ENCODE data around the gene ARL15.

The ARL15 gene

DNA sequence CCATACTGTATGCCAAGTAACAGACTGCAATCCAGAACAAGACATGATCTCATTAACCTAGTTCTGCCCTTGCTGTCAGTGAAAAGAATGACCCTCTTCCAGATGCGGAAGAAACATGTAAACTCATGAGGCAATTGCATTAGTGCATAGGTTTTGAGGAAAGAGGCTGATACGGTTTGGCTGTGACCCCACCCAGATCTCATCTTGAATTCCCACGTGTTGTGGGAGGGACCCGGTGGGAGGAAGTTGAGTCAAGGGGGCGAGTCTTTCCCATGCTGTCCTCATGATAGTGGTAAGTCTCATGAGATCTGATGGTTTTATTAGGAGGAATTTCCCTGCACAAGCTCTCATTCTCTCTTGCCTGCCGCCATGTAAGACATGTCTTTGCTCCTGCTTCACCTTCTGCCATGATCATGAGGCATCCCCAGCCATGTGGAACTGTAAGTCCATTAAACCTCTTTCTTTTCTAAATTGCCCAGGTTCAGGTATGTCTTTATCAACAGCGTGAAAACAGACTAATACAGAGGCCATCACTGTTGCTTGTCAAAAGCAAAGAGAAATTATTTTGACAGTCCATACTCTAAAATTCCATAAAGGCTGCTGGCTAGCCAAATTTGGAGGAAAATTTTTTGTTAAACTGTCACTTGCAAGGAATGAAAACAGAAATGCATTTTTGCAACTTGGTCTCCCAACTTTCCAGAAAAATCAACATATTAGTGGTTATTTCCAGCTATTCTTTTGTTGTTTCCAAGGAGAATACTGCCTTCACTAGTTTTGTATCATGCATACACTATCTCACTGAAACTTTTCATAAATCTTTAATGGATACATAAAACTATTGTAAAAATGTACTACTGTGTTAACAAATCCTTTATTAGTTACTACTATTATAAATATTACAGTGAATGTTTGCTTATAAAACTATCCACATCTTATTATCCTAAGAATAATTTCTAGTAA is 3.2 kb upstream of the ARL15 start:
- DNase-seq, result no peak

GRCh38 chr5:54312499-54312898 is 2.1 kb upstream of the ARL15 start:
- no peak for DNase-seq

DNA sequence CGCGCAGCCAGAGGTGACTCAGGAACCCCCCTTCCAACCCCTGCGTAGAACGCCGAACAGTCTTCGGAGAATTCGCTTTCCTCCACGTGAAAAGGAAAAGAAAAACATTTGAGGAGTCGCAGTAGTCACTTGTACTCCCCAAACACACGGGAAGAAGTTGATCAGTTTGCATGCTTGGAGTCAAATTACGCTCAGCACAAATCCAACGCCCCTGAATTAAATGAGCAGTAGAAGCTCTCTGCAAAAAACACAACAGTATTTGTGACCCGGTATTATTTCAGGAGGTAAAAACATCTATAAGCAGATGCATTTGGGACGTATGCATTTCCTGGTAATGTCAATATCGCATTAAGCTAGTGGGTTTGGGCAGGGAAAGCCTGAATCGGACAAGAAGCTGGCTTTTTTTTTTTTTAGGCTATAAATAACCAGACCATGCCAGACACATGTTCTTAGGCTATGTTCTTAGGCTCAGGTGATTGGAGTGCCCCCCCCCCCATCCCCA is 854 bp upstream of the ARL15 start:
- no peak for DNase-seq

GRCh38 chr5:54309691-54310432 is 511 bp downstream of the ARL15 start:
- peak; percentile 54 for DNase-seq

DNA sequence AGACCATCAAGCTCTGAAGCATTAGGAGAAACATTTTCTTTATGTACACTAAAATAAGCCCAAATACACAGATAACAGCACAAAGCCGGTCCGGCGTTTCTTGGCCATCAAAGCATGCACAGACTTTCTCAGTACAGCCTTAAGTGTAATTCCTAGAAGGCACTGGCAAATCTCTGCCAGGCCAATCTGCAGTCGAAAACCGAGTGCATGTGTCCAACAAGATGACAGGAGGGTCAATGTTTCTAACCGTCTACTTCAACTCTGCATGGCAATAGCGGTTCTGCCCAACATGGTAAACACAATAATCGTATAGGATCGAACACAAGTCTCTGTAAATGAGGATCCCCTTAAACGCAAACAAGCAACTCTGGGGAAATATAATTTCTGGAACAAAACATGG is 1.1 kb downstream of the ARL15 start:
- no peak for DNase-seq

- no peak for DNase-seq
Observed at GRCh38 chr5:54307583-54307982, 2.8 kb downstream of the ARL15 start.

DNA sequence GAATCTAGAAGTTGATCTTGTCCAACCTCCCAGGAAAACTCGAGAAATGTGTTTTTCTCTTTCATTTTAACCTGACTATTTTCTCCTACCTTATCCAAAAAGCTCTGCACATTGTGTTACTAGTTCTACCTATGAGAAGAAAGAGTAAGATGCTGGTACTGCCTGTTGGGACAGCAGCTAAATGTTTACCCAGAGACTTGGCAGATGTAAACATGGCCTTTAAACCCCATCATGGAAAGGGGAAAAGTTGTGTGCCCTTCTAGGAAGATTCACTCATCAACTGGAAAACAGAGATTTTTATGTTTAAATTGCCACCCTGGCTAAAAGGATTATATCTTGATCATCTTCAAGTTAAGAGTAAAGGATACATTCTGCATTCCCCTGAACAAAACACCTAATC is 3.5 kb downstream of the ARL15 start:
- no peak for DNase-seq

GRCh38 chr5:54305737-54306136 is 4.6 kb downstream of the ARL15 start:
- DNase-seq, result no peak

DNA sequence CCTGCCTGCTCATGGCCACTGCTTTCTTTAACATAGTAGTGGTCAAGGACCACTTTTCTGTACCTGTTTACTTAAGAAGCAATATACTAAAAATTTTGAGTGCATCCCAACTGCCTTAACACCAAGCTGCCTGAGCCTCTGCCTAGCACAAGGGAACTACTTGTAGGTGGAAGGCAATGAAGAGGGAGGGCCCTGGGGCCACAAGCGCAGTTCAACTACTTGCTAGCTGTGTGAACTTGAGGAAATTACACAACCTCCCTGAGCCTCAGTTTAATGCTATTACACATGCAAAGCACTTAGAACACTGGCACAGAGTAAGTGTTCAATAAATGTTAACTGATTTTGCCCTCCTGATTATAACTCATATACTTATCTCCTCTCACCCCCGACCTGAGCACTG is 6.3 kb downstream of the ARL15 start:
- DNase-seq, result no peak

DNA sequence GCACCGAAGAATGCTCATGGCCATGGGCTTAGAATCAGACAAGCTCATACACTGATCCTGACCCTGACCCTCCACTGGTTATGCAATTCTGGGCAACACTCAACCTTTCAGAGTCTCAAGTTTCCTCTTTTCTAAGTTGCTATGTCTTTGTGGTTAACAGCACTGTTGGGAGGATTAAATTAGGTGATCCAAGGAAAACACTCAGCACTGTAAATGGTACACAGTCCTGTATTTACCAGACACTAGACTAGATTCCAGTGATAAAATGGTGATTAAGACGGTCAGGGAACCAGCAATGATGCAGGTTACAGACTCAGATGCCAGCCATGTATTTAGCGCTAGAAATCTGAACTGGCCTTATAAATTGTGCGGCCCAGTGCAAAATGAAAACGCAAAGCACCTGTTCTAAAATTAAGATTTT is 8.1 kb downstream of the ARL15 start:
- DNase-seq, result no peak

DNA sequence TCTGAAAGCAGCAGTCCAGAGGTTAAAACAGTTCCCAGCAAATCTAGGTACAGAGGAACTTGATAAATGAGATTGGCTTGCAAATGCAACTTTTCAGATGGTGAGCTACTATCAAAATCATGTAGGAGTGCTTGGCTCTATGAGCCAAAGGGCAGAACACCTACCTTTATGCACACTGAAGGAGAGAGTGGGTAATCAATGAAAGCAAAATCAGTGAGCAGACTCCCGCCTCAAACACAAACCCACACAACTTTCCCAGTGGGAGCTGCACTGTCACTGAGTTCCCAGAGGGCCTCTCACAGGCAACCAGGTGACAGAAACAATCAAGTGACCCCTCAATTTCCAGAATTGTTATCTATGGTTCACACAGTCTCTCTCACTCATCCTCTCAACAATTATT is 8.5 kb downstream of the ARL15 start:
- no peak for DNase-seq

GRCh38 chr5:54301220-54301619 is 9.2 kb downstream of the ARL15 start:
- no peak for DNase-seq

DNA sequence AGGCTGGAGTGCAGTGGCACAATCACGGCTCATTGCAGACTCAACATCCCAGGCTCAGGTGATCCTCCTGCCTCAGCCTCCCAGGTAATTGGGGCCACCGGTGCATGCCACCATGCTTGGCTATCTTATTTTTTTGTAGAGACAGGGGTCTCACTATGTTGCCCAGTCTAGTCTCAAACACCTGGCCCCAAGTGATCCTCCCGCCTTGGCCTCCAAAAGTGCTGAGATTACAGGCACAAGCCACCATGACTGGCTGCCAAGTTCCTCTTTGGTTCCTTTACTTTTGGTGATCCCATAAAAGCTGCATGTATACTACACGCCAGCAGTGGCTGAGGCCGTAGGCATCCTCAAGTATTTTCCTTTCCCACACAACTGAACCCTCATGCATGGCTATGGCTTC is 11.4 kb downstream of the ARL15 start:
- DNase-seq, result no peak

- DNase-seq, result no peak
Observed at GRCh38 chr5:54296386-54296785, 14.0 kb downstream of the ARL15 start.

DNA sequence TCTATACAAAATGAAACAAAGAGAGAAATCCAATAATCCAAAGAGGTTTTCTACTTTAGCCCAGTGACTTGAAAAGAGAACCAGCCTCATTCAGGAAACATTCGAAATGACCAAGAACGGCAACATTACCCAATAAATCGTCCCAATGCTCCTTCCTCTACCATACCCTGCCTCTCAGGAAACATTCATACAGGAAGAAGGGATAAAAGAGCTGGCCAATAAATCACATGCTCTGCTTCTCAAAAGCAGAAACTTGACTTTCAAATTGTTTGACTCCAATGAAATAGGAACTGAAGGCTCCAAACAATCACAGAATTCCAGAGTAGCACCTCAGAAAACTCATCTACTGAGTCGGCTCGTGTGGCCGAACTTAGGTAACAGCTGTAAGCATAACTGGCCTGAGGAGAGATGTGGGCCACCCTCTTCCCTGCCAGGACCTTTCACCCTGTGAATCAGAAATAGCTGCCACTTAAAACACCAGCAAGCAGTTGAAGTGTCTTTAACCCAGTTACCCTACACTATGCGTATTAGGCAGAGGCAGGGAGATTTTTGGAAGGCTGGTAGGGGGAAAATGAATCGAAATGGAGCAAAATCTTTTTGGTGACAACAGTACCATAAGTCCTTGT is 14.6 kb downstream of the ARL15 start:
- DNase-seq, result no peak

- DNase-seq, result no peak
Observed at GRCh38 chr5:54294097-54294667, 16.2 kb downstream of the ARL15 start.

DNA sequence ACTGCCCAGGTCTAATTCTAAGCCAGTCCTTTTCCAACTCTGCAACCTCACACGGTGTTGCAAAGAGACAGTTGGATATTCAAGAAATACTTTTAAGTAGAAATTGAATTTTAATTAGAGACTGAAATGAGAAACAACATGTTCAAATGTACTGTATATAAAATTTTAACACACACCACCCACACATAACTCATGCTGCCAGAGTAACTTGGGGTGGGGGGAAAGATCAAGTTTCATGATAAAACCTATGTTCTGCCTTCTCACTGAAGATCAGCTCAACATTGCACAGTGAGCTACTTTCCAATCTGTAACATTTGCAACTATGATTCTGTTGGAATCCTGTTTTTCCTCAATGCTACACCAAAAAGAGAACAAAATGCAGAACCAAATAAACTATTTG is 17.5 kb downstream of the ARL15 start:
- no peak for DNase-seq

DNA sequence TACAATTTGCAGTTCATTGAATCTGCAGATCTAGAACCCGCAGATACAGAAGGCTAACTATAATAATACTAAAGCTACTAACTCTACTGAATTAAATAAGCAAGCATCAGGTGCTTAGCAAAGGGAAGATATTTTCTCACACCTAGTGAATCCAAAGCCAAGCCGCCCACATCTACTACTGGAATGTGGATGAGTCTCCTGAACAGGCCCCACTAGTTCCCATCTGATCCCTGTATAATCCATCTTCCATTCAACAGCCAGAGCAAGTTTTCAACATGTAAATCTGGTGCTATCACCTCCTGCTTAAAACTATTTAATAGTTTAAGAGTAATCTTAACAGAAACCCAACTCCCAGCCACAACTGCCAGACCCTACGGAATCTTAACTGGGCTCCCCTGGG is 18.9 kb downstream of the ARL15 start:
- DNase-seq, result no peak

GRCh38 chr5:54289769-54290168 is 20.6 kb downstream of the ARL15 start:
- no peak for DNase-seq

- no peak for DNase-seq
Observed at GRCh38 chr5:54288568-54289217, 21.7 kb downstream of the ARL15 start.

DNA sequence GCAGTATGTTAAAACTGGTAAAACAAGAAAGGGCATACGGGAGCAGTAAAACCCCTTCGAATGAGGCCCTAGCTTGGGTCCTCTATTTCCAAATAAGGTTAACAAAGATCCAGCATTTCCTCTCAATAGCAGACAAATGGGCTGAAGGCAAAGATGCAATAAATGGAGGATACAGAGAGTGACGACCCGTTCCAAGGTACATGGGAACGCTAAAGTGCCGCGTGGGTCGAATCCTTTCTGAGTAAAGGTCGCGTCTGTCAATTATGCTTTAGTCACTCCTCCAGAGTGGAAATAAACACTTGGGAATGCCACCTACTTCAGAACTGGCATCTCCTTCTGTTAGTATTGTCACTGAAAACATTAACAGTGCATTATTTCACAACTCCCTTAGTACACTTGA is 24.7 kb downstream of the ARL15 start:
- DNase-seq, result no peak

- DNase-seq, result no peak
Observed at GRCh38 chr5:54284586-54284985, 25.8 kb downstream of the ARL15 start.

DNA sequence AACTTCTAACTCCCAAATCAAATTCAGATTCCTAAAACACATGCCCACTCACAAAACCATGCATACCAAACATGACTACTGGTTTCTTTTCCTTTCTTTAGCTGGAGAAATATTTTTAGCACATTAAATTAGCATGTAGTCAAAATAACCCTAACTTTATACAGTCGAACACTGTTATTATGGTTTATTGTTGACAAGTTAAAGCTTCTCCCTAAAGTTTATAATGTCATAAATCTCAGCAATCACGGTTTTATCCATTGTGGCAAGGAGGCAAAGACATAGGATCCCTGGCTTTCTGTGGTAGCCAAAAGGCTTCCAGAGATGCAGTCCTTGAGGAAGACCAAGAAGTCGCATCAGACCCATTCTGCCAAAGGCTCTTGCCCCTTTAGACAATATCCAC is 27.5 kb downstream of the ARL15 start:
- DNase-seq, result no peak

All from right forelimb (tissue), 1 donor.